Measurements from ENCODE around the gene ICE1. TPM values are rescaled to one million over a fixed set of nuclear protein-coding genes. Genes with fewer than 3 reads are reported as not detected.

The ICE1 gene
- total and polyA plus RNA-seq, 2 of the 4 experiments (the other 2 are of a cell fraction) = 9.0 to 18.5 TPM

DNA sequence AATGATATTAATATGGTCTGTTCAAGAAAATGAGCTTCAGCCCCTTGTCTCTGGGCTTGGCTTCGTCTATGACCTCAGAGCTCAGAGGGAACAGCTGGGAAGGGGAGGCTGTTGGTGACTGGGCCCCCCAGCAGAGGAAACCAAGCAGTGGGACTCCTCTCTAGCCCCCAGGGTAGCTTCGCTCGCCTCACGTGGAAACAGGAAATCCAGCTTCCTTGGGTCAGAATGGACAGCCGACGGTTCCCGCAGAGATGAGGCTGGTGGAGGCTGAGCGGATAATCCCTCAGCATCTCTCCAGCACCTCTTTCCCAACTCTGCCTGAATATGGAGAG, 37.2 kb upstream of the ICE1 start:
- dilution Hi-C loops (cut with HindIII; ENCODE audit: low sequenced_read_pairs, unreplicated experiment) (no loop called here), in situ Hi-C loops (cut with MboI; ENCODE audit: low sequenced_read_pairs) (no loop called here), intact Hi-C loops (cut with micrococcal nuclease) (no loop called here)
- TF ChIP-seq BHLHE40 (IDR thresholded peaks at IDR 0.05; ENCODE audit: low read depth, low read length) (no peak), RAD21 (IDR thresholded peaks at IDR 0.05; ENCODE audit: low read length) (no peak), MAFK (IDR thresholded peaks at IDR 0.05; ENCODE audit: low read depth, low read length) (no peak), SMC3 (IDR thresholded peaks at IDR 0.05; ENCODE audit: low read depth, low read length) (no peak), RFX5 (IDR thresholded peaks at IDR 0.05; ENCODE audit: low read depth, low read length) (no peak), NFE2L2 (IDR thresholded peaks at IDR 0.05; ENCODE audit: low read depth, low read length) (no peak), CHD1 (IDR thresholded peaks at IDR 0.05; ENCODE audit: low read depth, low read length) (no peak), MXI1 (IDR thresholded peaks at IDR 0.05; ENCODE audit: borderline replicate concordance, low read depth, low read length) (no peak), POLR2A (IDR thresholded peaks at IDR 0.05; ENCODE audit: low read depth, low read length) (no peak), CEBPB (IDR thresholded peaks at IDR 0.05; ENCODE audit: low read depth, low read length) (no peak), RCOR1 (IDR thresholded peaks at IDR 0.05; ENCODE audit: insufficient replicate concordance, low read length) (no peak), FOS (IDR thresholded peaks at IDR 0.05; ENCODE audit: low read depth, low read length) (no peak), MAZ (IDR thresholded peaks at IDR 0.05; ENCODE audit: borderline replicate concordance, low read depth, low read length) (no peak)
- TF ChIP-seq, protein P1, sequence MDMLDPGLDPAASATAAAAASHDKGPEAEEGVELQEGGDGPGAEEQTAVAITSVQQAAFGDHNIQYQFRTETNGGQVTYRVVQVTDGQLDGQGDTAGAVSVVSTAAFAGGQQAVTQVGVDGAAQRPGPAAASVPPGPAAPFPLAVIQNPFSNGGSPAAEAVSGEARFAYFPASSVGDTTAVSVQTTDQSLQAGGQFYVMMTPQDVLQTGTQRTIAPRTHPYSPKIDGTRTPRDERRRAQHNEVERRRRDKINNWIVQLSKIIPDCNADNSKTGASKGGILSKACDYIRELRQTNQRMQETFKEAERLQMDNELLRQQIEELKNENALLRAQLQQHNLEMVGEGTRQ (IDR thresholded peaks at IDR 0.05; ENCODE audit: low read depth, low read length) = no peak
- TF ChIP-seq, protein P2, sequence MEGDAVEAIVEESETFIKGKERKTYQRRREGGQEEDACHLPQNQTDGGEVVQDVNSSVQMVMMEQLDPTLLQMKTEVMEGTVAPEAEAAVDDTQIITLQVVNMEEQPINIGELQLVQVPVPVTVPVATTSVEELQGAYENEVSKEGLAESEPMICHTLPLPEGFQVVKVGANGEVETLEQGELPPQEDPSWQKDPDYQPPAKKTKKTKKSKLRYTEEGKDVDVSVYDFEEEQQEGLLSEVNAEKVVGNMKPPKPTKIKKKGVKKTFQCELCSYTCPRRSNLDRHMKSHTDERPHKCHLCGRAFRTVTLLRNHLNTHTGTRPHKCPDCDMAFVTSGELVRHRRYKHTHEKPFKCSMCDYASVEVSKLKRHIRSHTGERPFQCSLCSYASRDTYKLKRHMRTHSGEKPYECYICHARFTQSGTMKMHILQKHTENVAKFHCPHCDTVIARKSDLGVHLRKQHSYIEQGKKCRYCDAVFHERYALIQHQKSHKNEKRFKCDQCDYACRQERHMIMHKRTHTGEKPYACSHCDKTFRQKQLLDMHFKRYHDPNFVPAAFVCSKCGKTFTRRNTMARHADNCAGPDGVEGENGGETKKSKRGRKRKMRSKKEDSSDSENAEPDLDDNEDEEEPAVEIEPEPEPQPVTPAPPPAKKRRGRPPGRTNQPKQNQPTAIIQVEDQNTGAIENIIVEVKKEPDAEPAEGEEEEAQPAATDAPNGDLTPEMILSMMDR (conservative IDR thresholded peaks at IDR 0.05; ENCODE audit: low read depth, low read length) = no peak
- TF ChIP-seq, protein P3, sequence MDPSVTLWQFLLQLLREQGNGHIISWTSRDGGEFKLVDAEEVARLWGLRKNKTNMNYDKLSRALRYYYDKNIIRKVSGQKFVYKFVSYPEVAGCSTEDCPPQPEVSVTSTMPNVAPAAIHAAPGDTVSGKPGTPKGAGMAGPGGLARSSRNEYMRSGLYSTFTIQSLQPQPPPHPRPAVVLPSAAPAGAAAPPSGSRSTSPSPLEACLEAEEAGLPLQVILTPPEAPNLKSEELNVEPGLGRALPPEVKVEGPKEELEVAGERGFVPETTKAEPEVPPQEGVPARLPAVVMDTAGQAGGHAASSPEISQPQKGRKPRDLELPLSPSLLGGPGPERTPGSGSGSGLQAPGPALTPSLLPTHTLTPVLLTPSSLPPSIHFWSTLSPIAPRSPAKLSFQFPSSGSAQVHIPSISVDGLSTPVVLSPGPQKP (IDR thresholded peaks at IDR 0.05; ENCODE audit: borderline replicate concordance, low read depth, low read length) = no peak
- no peak overlapping the region for H3K9ac ChIP-seq (ENCODE audit: low read depth, low read length)
- no peak overlapping the region for H2AK5ac ChIP-seq (ENCODE audit: low read depth, low read length)
- H4K5ac ChIP-seq (ENCODE audit: low read depth, low read length) = no peak overlapping the region
- no peak for DNase-seq
- H3K36me3 ChIP-seq (ENCODE audit: control insufficient read depth, insufficient read depth, low read length) = no peaks in the 10 kb centered on the region
- H2BK120ac ChIP-seq (ENCODE audit: low read depth, low read length) = no peak overlapping the region
- no peaks in the 10 kb centered on the region for H3K27me3 ChIP-seq (ENCODE audit: control insufficient read depth, insufficient read depth, low read length)
- CTCF ChIA-PET = no interaction called here
- no peak overlapping the region for H3K4ac ChIP-seq (ENCODE audit: low read depth, low read length)
- H2BK15ac ChIP-seq (ENCODE audit: low read depth, low read length) = no peak overlapping the region
- no peak overlapping the region for H3K4me3 ChIP-seq (ENCODE audit: insufficient read depth, low read depth, low read length)
- no peak overlapping the region for H2AFZ ChIP-seq (replicated peaks; ENCODE audit: low read length, poor library complexity)
- 90% methylated on average over 2 of the region's 8 CpGs; no CpG with 5 or more reads in 1 of the 2 experiments for WGBS, 2 experiments (ENCODE audit: extremely low coverage in 2 of 2, insufficient read length in 1 of 2)
- H2BK5ac ChIP-seq (ENCODE audit: low read depth, low read length, poor library complexity, severe bottlenecking) = no peak overlapping the region
- POLR2A ChIA-PET (ENCODE audit: unreplicated experiment) = no interaction called here
- H3K4me1 ChIP-seq (ENCODE audit: control insufficient read depth, insufficient read depth, low read length) = no peaks in the 10 kb centered on the region
- no peak overlapping the region for H3K4me2 ChIP-seq (ENCODE audit: low read depth, low read length)
- ATAC-seq (ENCODE audit: low read depth) = no peak
- H4K8ac ChIP-seq (ENCODE audit: low read depth in 2 of 2, low read length in 2 of 2) = no peak overlapping the region
- H3K18ac ChIP-seq (ENCODE audit: low read depth, low read length) = no peak overlapping the region
- no peak overlapping the region for H2BK20ac ChIP-seq (ENCODE audit: low read depth, low read length)
- no peak overlapping the region for H4K91ac ChIP-seq (ENCODE audit: insufficient read depth, low read depth, low read length)
- no TSS peak for BruUV-seq (replicated peaks)
- H3K9me1 ChIP-seq (ENCODE audit: insufficient read depth, low read length) = no peaks in the 10 kb centered on the region
- H3K56ac ChIP-seq (ENCODE audit: extremely low read depth, insufficient read depth, low read length) = no peak overlapping the region
- no peak overlapping the region for H3K14ac ChIP-seq (replicated peaks; ENCODE audit: low read depth, low read length)
- H3K27ac ChIP-seq (ENCODE audit: insufficient read depth, low read length) = no peak overlapping the region
- no peaks in the 10 kb centered on the region for H4K20me1 ChIP-seq (ENCODE audit: insufficient read depth, low read length)
- H2AK9ac ChIP-seq (replicated peaks; ENCODE audit: low read depth, low read length, poor library complexity) = no peak overlapping the region
- 0 out of 2 replicates have a peak, but pooled peaks cover 2% of the 10 kb centered on the region for H3K9me3 ChIP-seq (ENCODE audit: control insufficient read depth, insufficient read depth, low read length)
- no peaks in the 10 kb centered on the region for H3K79me1 ChIP-seq (ENCODE audit: low read depth in 1 of 2, low read length in 2 of 2)
- no peak overlapping the region for H3K23ac ChIP-seq (ENCODE audit: low read depth, low read length)
